ENCODE measurements around the gene ARHGAP40. TPM values are rescaled to one million over a fixed set of nuclear protein-coding genes. Genes with fewer than 3 reads are reported as not detected.

The ARHGAP40 gene
- total and polyA plus RNA-seq, 2 of the 4 experiments (the other 2 are of a cell fraction), result not detected

DNA sequence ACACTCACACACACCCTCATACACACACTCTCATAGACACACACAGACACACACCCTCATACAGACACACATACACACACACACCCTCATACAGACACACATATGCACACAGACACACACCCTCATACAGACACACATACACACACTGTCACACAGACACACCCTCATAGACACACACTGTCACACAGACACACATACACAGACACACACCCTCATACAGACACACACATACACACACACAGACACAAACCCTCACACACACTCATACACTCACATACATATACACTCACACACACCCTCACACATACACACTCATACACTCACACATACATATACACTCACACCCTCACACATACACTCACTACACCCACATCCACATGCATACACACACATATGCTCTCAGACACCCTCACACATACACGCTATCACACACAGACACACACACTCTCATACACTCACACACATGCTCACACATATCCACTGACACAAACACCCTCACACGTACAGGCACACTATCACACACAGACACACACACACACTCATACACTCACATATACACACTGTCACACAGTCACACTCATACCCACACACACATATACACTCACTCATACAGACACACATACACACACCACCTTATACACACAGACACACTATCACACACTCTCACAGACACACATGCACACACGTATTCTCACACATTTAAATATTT is 11.5 kb upstream of the ARHGAP40 start:
- H3K9me1 ChIP-seq (ENCODE audit: insufficient read depth, low read length), result no peaks in the 10 kb centered on the region
- no peak; the same call in 1 of the 2 replicates for ATAC-seq (ENCODE audit: low read depth)
- POLR2A ChIA-PET (ENCODE audit: unreplicated experiment), result no interaction called here
- H4K8ac ChIP-seq (ENCODE audit: low read depth in 2 of 2, low read length in 2 of 2), result no peak overlapping the region
- H2BK5ac ChIP-seq (ENCODE audit: low read depth, low read length, poor library complexity, severe bottlenecking), result peak overlapping the region; percentile 77
- no peak overlapping the region for H2BK15ac ChIP-seq (ENCODE audit: low read depth, low read length)
- no peaks in the 10 kb centered on the region for H4K20me1 ChIP-seq (ENCODE audit: insufficient read depth, low read length)
- dilution Hi-C loops (cut with HindIII; ENCODE audit: low sequenced_read_pairs, unreplicated experiment), result no loop called here
- H4K91ac ChIP-seq (ENCODE audit: insufficient read depth, low read depth, low read length), result no peak overlapping the region
- intact Hi-C loops (cut with micrococcal nuclease), result no loop called here
- DNase-seq, result no peak
- H3K18ac ChIP-seq (ENCODE audit: low read depth, low read length), result no peak overlapping the region
- peaks cover 20% of the 10 kb centered on the region for H3K27me3 ChIP-seq (ENCODE audit: control insufficient read depth, insufficient read depth, low read length)
- BruUV-seq (replicated peaks), result no TSS peak
- no peak overlapping the region for H2AK9ac ChIP-seq (replicated peaks; ENCODE audit: low read depth, low read length, poor library complexity)
- H3K4me1 ChIP-seq (ENCODE audit: control insufficient read depth, insufficient read depth, low read length), result no peaks in the 10 kb centered on the region
- no peak overlapping the region for H3K56ac ChIP-seq (ENCODE audit: extremely low read depth, insufficient read depth, low read length)
- H3K4me2 ChIP-seq (ENCODE audit: low read depth, low read length), result no peak overlapping the region
- H3K79me1 ChIP-seq (ENCODE audit: low read depth in 1 of 2, low read length in 2 of 2), result no peaks in the 10 kb centered on the region
- H3K14ac ChIP-seq (replicated peaks; ENCODE audit: low read depth, low read length), result no peak overlapping the region
- in situ Hi-C loops (cut with MboI; ENCODE audit: low sequenced_read_pairs), result no loop called here
- H2AFZ ChIP-seq (replicated peaks; ENCODE audit: low read length, poor library complexity), result peak overlapping the region; percentile 17
- no peak overlapping the region for H3K9ac ChIP-seq (ENCODE audit: low read depth, low read length)
- WGBS, 2 experiments (ENCODE audit: extremely low coverage in 2 of 2, insufficient read length in 1 of 2), result 64% methylated on average over 2 of the region's 3 CpGs; no CpG with 5 or more reads in 1 of the 2 experiments
- CTCF ChIA-PET, result no interaction called here
- no peak overlapping the region for H3K23ac ChIP-seq (ENCODE audit: low read depth, low read length)
- H4K5ac ChIP-seq (ENCODE audit: low read depth, low read length), result no peak overlapping the region
- no peaks in the 10 kb centered on the region for H3K36me3 ChIP-seq (ENCODE audit: control insufficient read depth, insufficient read depth, low read length)
- H2BK120ac ChIP-seq (ENCODE audit: low read depth, low read length), result no peak overlapping the region
- H3K4me3 ChIP-seq (ENCODE audit: insufficient read depth, low read depth, low read length), result no peak overlapping the region
- H3K9me3 ChIP-seq (ENCODE audit: control insufficient read depth, insufficient read depth, low read length), result no peaks in the 10 kb centered on the region
- no peak overlapping the region for H3K4ac ChIP-seq (ENCODE audit: low read depth, low read length)
- H2AK5ac ChIP-seq (ENCODE audit: low read depth, low read length), result no peak overlapping the region
- H3K27ac ChIP-seq (ENCODE audit: insufficient read depth, low read length), result no peak overlapping the region
- H2BK20ac ChIP-seq (ENCODE audit: low read depth, low read length), result no peak overlapping the region
- TF ChIP-seq, protein P1, sequence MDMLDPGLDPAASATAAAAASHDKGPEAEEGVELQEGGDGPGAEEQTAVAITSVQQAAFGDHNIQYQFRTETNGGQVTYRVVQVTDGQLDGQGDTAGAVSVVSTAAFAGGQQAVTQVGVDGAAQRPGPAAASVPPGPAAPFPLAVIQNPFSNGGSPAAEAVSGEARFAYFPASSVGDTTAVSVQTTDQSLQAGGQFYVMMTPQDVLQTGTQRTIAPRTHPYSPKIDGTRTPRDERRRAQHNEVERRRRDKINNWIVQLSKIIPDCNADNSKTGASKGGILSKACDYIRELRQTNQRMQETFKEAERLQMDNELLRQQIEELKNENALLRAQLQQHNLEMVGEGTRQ (IDR thresholded peaks at IDR 0.05; ENCODE audit: low read depth, low read length), result no peak
- no peak for TF ChIP-seq RCOR1 (IDR thresholded peaks at IDR 0.05; ENCODE audit: insufficient replicate concordance, low read length)
- no peak for TF ChIP-seq NFE2L2 (IDR thresholded peaks at IDR 0.05; ENCODE audit: low read depth, low read length)
- no peak for TF ChIP-seq POLR2A (IDR thresholded peaks at IDR 0.05; ENCODE audit: low read depth, low read length)
- TF ChIP-seq RFX5 (IDR thresholded peaks at IDR 0.05; ENCODE audit: low read depth, low read length), result no peak
- TF ChIP-seq SMC3 (IDR thresholded peaks at IDR 0.05; ENCODE audit: low read depth, low read length), result no peak
- TF ChIP-seq MAZ (IDR thresholded peaks at IDR 0.05; ENCODE audit: borderline replicate concordance, low read depth, low read length), result no peak
- TF ChIP-seq FOS (IDR thresholded peaks at IDR 0.05; ENCODE audit: low read depth, low read length), result no peak
- no peak for TF ChIP-seq BHLHE40 (IDR thresholded peaks at IDR 0.05; ENCODE audit: low read depth, low read length)
- TF ChIP-seq CEBPB (IDR thresholded peaks at IDR 0.05; ENCODE audit: low read depth, low read length), result no peak
- no peak for TF ChIP-seq MAFK (IDR thresholded peaks at IDR 0.05; ENCODE audit: low read depth, low read length)
- TF ChIP-seq CHD1 (IDR thresholded peaks at IDR 0.05; ENCODE audit: low read depth, low read length), result no peak
- TF ChIP-seq, protein P2, sequence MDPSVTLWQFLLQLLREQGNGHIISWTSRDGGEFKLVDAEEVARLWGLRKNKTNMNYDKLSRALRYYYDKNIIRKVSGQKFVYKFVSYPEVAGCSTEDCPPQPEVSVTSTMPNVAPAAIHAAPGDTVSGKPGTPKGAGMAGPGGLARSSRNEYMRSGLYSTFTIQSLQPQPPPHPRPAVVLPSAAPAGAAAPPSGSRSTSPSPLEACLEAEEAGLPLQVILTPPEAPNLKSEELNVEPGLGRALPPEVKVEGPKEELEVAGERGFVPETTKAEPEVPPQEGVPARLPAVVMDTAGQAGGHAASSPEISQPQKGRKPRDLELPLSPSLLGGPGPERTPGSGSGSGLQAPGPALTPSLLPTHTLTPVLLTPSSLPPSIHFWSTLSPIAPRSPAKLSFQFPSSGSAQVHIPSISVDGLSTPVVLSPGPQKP (IDR thresholded peaks at IDR 0.05; ENCODE audit: borderline replicate concordance, low read depth, low read length), result no peak
- TF ChIP-seq, protein P3, sequence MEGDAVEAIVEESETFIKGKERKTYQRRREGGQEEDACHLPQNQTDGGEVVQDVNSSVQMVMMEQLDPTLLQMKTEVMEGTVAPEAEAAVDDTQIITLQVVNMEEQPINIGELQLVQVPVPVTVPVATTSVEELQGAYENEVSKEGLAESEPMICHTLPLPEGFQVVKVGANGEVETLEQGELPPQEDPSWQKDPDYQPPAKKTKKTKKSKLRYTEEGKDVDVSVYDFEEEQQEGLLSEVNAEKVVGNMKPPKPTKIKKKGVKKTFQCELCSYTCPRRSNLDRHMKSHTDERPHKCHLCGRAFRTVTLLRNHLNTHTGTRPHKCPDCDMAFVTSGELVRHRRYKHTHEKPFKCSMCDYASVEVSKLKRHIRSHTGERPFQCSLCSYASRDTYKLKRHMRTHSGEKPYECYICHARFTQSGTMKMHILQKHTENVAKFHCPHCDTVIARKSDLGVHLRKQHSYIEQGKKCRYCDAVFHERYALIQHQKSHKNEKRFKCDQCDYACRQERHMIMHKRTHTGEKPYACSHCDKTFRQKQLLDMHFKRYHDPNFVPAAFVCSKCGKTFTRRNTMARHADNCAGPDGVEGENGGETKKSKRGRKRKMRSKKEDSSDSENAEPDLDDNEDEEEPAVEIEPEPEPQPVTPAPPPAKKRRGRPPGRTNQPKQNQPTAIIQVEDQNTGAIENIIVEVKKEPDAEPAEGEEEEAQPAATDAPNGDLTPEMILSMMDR (conservative IDR thresholded peaks at IDR 0.05; ENCODE audit: low read depth, low read length), result no peak
- no peak for TF ChIP-seq MXI1 (IDR thresholded peaks at IDR 0.05; ENCODE audit: borderline replicate concordance, low read depth, low read length)
- no peak for TF ChIP-seq RAD21 (IDR thresholded peaks at IDR 0.05; ENCODE audit: low read length)

Data from IMR-90 (cell line).